DOHH2 (cell line): ENCODE data around the gene DBX1.

Source experiments
- H3F3A ChIP-seq: fragments of 200-600 bp; sonication (generic), shearing (Covaris generic); 2 replicates; pipeline ENCODE4 v1.6.0; 2016; ENCODE audit warnings: antibody characterized with exemption, mild to moderate bottlenecking; ENCODE audit not compliant: control insufficient read depth, insufficient read depth
- H3K27ac ChIP-seq: fragments of 200-600 bp; sonication (generic); 2 replicates; pipeline ENCODE4 v1.5.1; 2014; ENCODE audit warnings: low read depth, mild to moderate bottlenecking, low read length, moderate library complexity
- H3K27me3 ChIP-seq: fragments of 200-600 bp; sonication (generic); 2 replicates; pipeline ENCODE4 v1.6.1; 2014; ENCODE audit warnings: mild to moderate bottlenecking, low read length, mixed read lengths; ENCODE audit not compliant: control insufficient read depth
- H3K36me3 ChIP-seq: fragments of 200-600 bp; sonication (generic); 2 replicates; pipeline ENCODE4 v1.6.1; 2014; ENCODE audit warnings: mild to moderate bottlenecking, low read length, moderate library complexity, mixed read lengths; ENCODE audit not compliant: control insufficient read depth
- H3K4me1 ChIP-seq: fragments of 200-600 bp; sonication (generic); 2 replicates; pipeline ENCODE4 v1.6.1; 2014; ENCODE audit warnings: mild to moderate bottlenecking, low read length, mixed read lengths; ENCODE audit not compliant: control insufficient read depth
- H3K4me2 ChIP-seq: fragments of 200-600 bp; sonication (generic); 2 replicates; pipeline ENCODE4 v1.6.0; 2014; ENCODE audit warnings: mild to moderate bottlenecking, low read length, moderate library complexity
- H3K4me3 ChIP-seq: fragments of 200-600 bp; sonication (generic); 2 replicates; pipeline ENCODE4 v1.5.1; 2014; ENCODE audit warnings: mild to moderate bottlenecking, low read length, mixed read lengths
- H3K79me2 ChIP-seq: fragments of 200-600 bp; sonication (generic); 2 replicates; pipeline ENCODE4 v1.6.1; 2014; ENCODE audit warnings: mild to moderate bottlenecking, low read length, mixed read lengths; ENCODE audit not compliant: control insufficient read depth
- H3K9me2 ChIP-seq: fragments of 200-600 bp; sonication (generic); replicated peaks from 2 replicates; pipeline ENCODE4 v1.6.1; 2014; ENCODE audit warnings: mild to moderate bottlenecking, low read length, mixed read lengths; ENCODE audit not compliant: control insufficient read depth
- H3K9me3 ChIP-seq: fragments of 200-600 bp; sonication (generic); 2 replicates; pipeline ENCODE4 v1.6.1; 2014; ENCODE audit warnings: antibody characterized with exemption, low read length, mixed read lengths; ENCODE audit not compliant: control insufficient read depth, insufficient read depth
- H4K20me1 ChIP-seq: fragments of 200-600 bp; sonication (generic); 2 replicates; pipeline ENCODE4 v1.6.0; 2014; ENCODE audit warnings: low read depth, mild to moderate bottlenecking, antibody characterized with exemption, low read length, moderate library complexity; ENCODE audit not compliant: control insufficient read depth, insufficient read depth
- EZH2phosphoT487 ChIP-seq: fragments of 200-600 bp; sonication (generic); IDR thresholded peaks from 2 replicates; pipeline ENCODE4 v1.6.1; 2017; ENCODE audit warnings: borderline replicate concordance, mild to moderate bottlenecking, antibody characterized with exemption, low read length, moderate library complexity, mixed read lengths
- TF ChIP-seq, protein P1 (sequence below): fragments of 200-600 bp; sonication (generic); IDR thresholded peaks from one replicate; pipeline ENCODE4 v1.5.1; 2014; ENCODE audit warnings: antibody characterized with exemption, mild to moderate bottlenecking, low read depth, low read length; ENCODE audit not compliant: poor library complexity, severe bottlenecking

The DBX1 gene

DNA sequence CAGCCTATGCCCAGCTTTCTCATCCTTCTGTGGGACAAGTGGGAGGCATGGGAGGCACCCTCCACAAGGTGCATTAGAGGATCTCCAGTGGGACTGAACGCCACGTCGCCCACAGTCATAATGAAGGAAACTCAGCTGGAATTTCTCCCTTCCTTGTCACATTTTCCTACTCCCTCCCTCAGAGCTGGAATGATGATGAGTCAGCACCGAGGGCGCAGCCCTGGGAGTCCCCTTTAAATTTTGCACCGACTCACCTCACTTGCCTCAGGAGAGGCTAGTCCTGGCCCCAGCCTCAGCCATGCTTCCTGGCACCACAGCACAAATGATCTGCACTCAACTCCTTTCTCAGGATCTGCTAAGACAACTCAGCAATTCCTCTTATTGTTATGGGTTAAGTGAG, 34.3 kb downstream of the DBX1 start:
- H3F3A ChIP-seq = no peaks in the 10 kb centered on the region
- no peaks in the 10 kb centered on the region for H3K4me1 ChIP-seq
- H3K9me3 ChIP-seq = no peaks in the 10 kb centered on the region
- no peak overlapping the region for H3K27ac ChIP-seq
- H4K20me1 ChIP-seq = no peaks in the 10 kb centered on the region
- TF ChIP-seq EZH2phosphoT487 = no peak
- TF ChIP-seq, protein P1, sequence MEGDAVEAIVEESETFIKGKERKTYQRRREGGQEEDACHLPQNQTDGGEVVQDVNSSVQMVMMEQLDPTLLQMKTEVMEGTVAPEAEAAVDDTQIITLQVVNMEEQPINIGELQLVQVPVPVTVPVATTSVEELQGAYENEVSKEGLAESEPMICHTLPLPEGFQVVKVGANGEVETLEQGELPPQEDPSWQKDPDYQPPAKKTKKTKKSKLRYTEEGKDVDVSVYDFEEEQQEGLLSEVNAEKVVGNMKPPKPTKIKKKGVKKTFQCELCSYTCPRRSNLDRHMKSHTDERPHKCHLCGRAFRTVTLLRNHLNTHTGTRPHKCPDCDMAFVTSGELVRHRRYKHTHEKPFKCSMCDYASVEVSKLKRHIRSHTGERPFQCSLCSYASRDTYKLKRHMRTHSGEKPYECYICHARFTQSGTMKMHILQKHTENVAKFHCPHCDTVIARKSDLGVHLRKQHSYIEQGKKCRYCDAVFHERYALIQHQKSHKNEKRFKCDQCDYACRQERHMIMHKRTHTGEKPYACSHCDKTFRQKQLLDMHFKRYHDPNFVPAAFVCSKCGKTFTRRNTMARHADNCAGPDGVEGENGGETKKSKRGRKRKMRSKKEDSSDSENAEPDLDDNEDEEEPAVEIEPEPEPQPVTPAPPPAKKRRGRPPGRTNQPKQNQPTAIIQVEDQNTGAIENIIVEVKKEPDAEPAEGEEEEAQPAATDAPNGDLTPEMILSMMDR = no peak
- H3K27me3 ChIP-seq = peaks cover 2% of the 10 kb centered on the region; the same call in 1 of the 2 replicates
- H3K4me3 ChIP-seq = no peak overlapping the region
- H3K9me2 ChIP-seq = no peaks in the 10 kb centered on the region
- H3K79me2 ChIP-seq = no peaks in the 10 kb centered on the region
- no peak overlapping the region for H3K4me2 ChIP-seq
- H3K36me3 ChIP-seq = no peaks in the 10 kb centered on the region

- no peak for TF ChIP-seq EZH2phosphoT487
- TF ChIP-seq, protein P1 = no peak
- H4K20me1 ChIP-seq = no peaks in the 10 kb centered on the region
- no peak overlapping the region for H3K27ac ChIP-seq
Measured at GRCh38 chr11:20122131-20122530, 38.1 kb downstream of the DBX1 start.

GRCh38 chr11:20120134-20120925, 39.9 kb downstream of the DBX1 start:
- Histone ChIP-seq H3K36me3 (no peaks in the 10 kb centered on the region), H3K4me3 (no peak overlapping the region), H3F3A (no peaks in the 10 kb centered on the region), H3K4me2 (no peak overlapping the region), H3K27ac (no peak overlapping the region), H3K9me2 (no peaks in the 10 kb centered on the region), H3K4me1 (no peaks in the 10 kb centered on the region), H3K27me3 (peaks cover 2% of the 10 kb centered on the region; the same call in 1 of the 2 replicates), H3K79me2 (no peaks in the 10 kb centered on the region), H3K9me3 (no peaks in the 10 kb centered on the region), H4K20me1 (no peaks in the 10 kb centered on the region)
- no peak for TF ChIP-seq EZH2phosphoT487
- TF ChIP-seq, protein P1 = no peak

More at GRCh38 chr11:20122131-20122530, 38.1 kb downstream of the DBX1 start:
- no peaks in the 10 kb centered on the region for H3K79me2 ChIP-seq
- no peaks in the 10 kb centered on the region for H3K36me3 ChIP-seq
- no peaks in the 10 kb centered on the region for H3K9me3 ChIP-seq
- H3K4me1 ChIP-seq = no peaks in the 10 kb centered on the region
- H3F3A ChIP-seq = no peaks in the 10 kb centered on the region
- no peaks in the 10 kb centered on the region for H3K9me2 ChIP-seq
- no peak overlapping the region for H3K4me3 ChIP-seq
- no peak overlapping the region for H3K4me2 ChIP-seq
- H3K27me3 ChIP-seq = peaks cover 2% of the 10 kb centered on the region; the same call in 1 of the 2 replicates
